Endothelial cell of umbilical vein (primary cell): Measurements from ENCODE around the gene RHBDF1. TPM values are rescaled to one million over a fixed set of nuclear protein-coding genes. Genes with fewer than 3 reads are reported as not detected.

Experiments
- BruUV-seq: library from RNA; stranded (reverse); fragments of 400-500 nt; replicated peaks from 2 replicates; lab custom pipeline; 2021; lab: Mats Ljungman, UMichigan
- CTCF ChIA-PET: fragments of 300-600, 350-600 bp; sonication (Branson Sonifier 250); formaldehyde crosslinking; loops from one replicate; lab custom pipeline; 2021; ENCODE audit warnings: antibody characterized with exemption, inconsistent platforms; lab: Charles Lee
- POLR2A ChIA-PET: fragments of 300-600, 350-600 bp; sonication (Branson Sonifier 250); formaldehyde crosslinking; loops from one replicate; lab custom pipeline; 2021; ENCODE audit warnings: antibody characterized with exemption, inconsistent platforms; lab: Charles Lee
- DNase-seq: peaks from one replicate; pipeline ENCODE4 v3.0.0-alpha.2; 2011; ENCODE audit warnings: low read depth, low spot score
- FAIRE-seq: peaks from 2 replicates; lab custom pipeline; 2011; peaks lifted over from hg19 to GRCh38; lab: Jason Lieb, UNC
- H2AFZ ChIP-seq: 2 replicates; pipeline ENCODE4 v1.6.0; 2012; ENCODE audit warnings: low read depth, low read length, control low read depth, inconsistent platforms
- H3K27ac ChIP-seq: 2 replicates; pipeline ENCODE4 v1.5.1; 2011; ENCODE audit warnings: low read depth, mild to moderate bottlenecking, control low read depth, low read length, moderate library complexity; ENCODE audit not compliant: insufficient read depth
- H3K27me3 ChIP-seq, 2 experiments: 2 replicates each; pipeline versions ENCODE4 v1.6.0 to v1.6.1; 2011; ENCODE audit warnings: low read length in 2 of 2, mixed read lengths in 1 of 2; ENCODE audit not compliant: control insufficient read depth in 2 of 2, insufficient read depth in 2 of 2
- H3K36me3 ChIP-seq, 2 experiments: 2 replicates in 1 of 2; 3 replicates in 1 of 2; pipeline ENCODE4 v1.5.1; 2011; ENCODE audit warnings: low read length in 2 of 2, mild to moderate bottlenecking in 1 of 2, moderate library complexity in 1 of 2; ENCODE audit not compliant: control insufficient read depth in 2 of 2, insufficient read depth in 2 of 2; ENCODE audit errors: extremely low read depth in 1 of 2
- H3K4me1 ChIP-seq: 3 replicates; pipeline ENCODE4 v1.5.1; 2011; ENCODE audit warnings: mild to moderate bottlenecking, low read length; ENCODE audit not compliant: control insufficient read depth, insufficient read depth; ENCODE audit errors: extremely low read depth
- H3K4me2 ChIP-seq: 2 replicates; pipeline ENCODE4 v1.6.1; 2011; ENCODE audit warnings: low read length, control low read depth, mixed read lengths; ENCODE audit not compliant: insufficient read depth
- H3K4me3 ChIP-seq, 3 experiments: fragments of 200-600 bp in 1 of 3; sonication (generic), shearing (Covaris generic) in 1 of 3; replicated peaks in 1 of 3; 2 replicates each; pipeline ENCODE4 v1.5.1; 2011 to 2016; ENCODE audit warnings: control low read depth in 3 of 3, low read length in 3 of 3, mild to moderate bottlenecking in 2 of 3, inconsistent platforms in 1 of 3, low read depth in 1 of 3, moderate library complexity in 1 of 3; ENCODE audit not compliant: insufficient read depth in 1 of 3
- H3K79me2 ChIP-seq: 2 replicates; pipeline ENCODE4 v1.6.0; 2012; ENCODE audit warnings: low read length, inconsistent platforms; ENCODE audit not compliant: control insufficient read depth, insufficient read depth
- H3K9ac ChIP-seq: replicated peaks from 2 replicates; pipeline ENCODE3; 2011; ENCODE audit warnings: low read length, control low read depth; ENCODE audit not compliant: insufficient read depth; ENCODE audit errors: extremely low read depth
- H3K9me1 ChIP-seq: replicated peaks from 3 replicates; pipeline ENCODE4 v1.6.0; 2011; ENCODE audit warnings: mild to moderate bottlenecking, low read length; ENCODE audit not compliant: control insufficient read depth, insufficient read depth; ENCODE audit errors: extremely low read depth
- H3K9me3 ChIP-seq: replicated peaks from 2 replicates; pipeline ENCODE4 v1.5.1; 2012; ENCODE audit warnings: low read length, inconsistent platforms; ENCODE audit not compliant: control insufficient read depth, insufficient read depth
- H4K20me1 ChIP-seq: replicated peaks from 2 replicates; pipeline ENCODE3; 2011; ENCODE audit warnings: mild to moderate bottlenecking, low read length; ENCODE audit not compliant: control insufficient read depth, insufficient read depth; ENCODE audit errors: extremely low read depth
- EZH2 ChIP-seq: IDR thresholded peaks from 2 replicates; pipeline ENCODE4 v1.6.1; 2012; ENCODE audit warnings: borderline replicate concordance, low read depth, mild to moderate bottlenecking, moderate library complexity, low read length, inconsistent platforms; ENCODE audit not compliant: severe bottlenecking
- FOS ChIP-seq: IDR thresholded peaks from 2 replicates; pipeline ENCODE4 v1.6.1; 2011; ENCODE audit warnings: mild to moderate bottlenecking, low read length, moderate library complexity, borderline replicate concordance; ENCODE audit not compliant: insufficient read depth
- GATA2 ChIP-seq: IDR thresholded peaks from 2 replicates; pipeline ENCODE4 v1.7.0; 2011; ENCODE audit warnings: low read depth, mild to moderate bottlenecking, moderate library complexity, mixed read lengths, low read length; ENCODE audit not compliant: insufficient read length, insufficient read depth
- JUN ChIP-seq: IDR thresholded peaks from 2 replicates; pipeline ENCODE4 v1.6.1; 2011; ENCODE audit warnings: borderline replicate concordance, low read depth; ENCODE audit not compliant: insufficient read length, insufficient read depth
- MYC ChIP-seq: IDR thresholded peaks from one replicate; pipeline ENCODE4 v1.6.1; 2011; ENCODE audit warnings: mild to moderate bottlenecking, low read depth, low read length
- POLR2A ChIP-seq: IDR thresholded peaks from 2 replicates; pipeline ENCODE4 v1.6.1; 2012; ENCODE audit warnings: low read depth, mild to moderate bottlenecking, control low read depth, low read length
- POLR2AphosphoS5 ChIP-seq: IDR thresholded peaks from 2 replicates; pipeline ENCODE4 v1.6.1; 2012; ENCODE audit warnings: low read depth, mild to moderate bottlenecking, control low read depth, low read length, moderate library complexity; ENCODE audit not compliant: insufficient read depth
- dilution Hi-C: fragments of 300-500 bp; cut with MboI; formaldehyde crosslinking; loops from one replicate; pipeline ENCODE4 v1.15.0; 2019; ENCODE audit warnings: low sequenced_read_pairs; ENCODE audit not compliant: extremely low pct_ligation_motif_present
- intact Hi-C: fragments of 100-400 bp; cut with micrococcal nuclease; formaldehyde crosslinking; loops from one replicate; pipeline ENCODE4 v1.10.0; 2022
- polyA plus RNA-seq, 4 experiments: library from polyadenylated mRNA; depleted of rRNA in 3 of 4; stranded (reverse) in 3 of 4; unstranded in 1 of 4; fragments of >200 nt; gene quantifications; 2 replicates each; pipeline versions ENCODE4 v1.2.1 to v1.2.3, GENCODE V29; 2011 to 2012; ENCODE audit warnings: missing spikeins in 1 of 4
- total RNA-seq: library from RNA; stranded (reverse); gene quantifications from 2 replicates; pipeline ENCODE4 v1.2.3, GENCODE V29; 2021
- TF ChIP-seq, protein P1 (sequence below): IDR thresholded peaks from 2 replicates; pipeline ENCODE4 v1.6.1; 2011; ENCODE audit not compliant: insufficient read depth, insufficient read length
- TF ChIP-seq, protein P2 (sequence below), 2 donors: IDR thresholded peaks; 1 replicate in 1 of 2; 2 replicates in 1 of 2; pipeline ENCODE4 v1.5.1; 2011; ENCODE audit warnings: low read length in 2 of 2, mild to moderate bottlenecking in 2 of 2, moderate library complexity in 2 of 2, control low read depth in 1 of 2, inconsistent platforms in 1 of 2, low read depth in 1 of 2; ENCODE audit not compliant: insufficient read depth in 1 of 2; ENCODE audit errors: extremely low read depth in 1 of 2

The RHBDF1 gene
- total and polyA plus RNA-seq, 2 donors (not counting 3 experiments of a cell fraction or from before 2014, with no cell fraction given), result 57.0 to 113 TPM

DNA sequence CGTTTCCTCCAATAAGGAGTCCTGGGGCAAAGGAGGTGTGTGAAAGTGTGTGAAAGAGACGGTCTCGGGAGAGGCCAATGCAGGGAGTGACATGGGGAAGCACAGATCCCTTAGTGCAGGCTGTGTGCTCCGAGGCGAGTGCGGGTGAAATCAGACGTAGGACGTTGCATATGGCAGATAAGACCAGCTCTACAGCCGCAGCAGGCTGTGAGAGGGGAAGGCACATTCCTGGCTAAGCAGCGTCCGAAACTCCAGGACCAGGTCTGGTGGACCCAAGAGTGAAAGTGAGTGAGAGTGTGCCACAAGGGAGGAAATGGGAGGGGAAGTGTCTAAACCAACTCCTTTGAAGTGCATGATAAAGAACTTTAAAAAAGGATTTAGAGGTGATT is 30.4 kb downstream of the RHBDF1 start:
- Histone ChIP-seq H3K9me3 (no peaks in the 10 kb centered on the region), H3K4me1 (no peaks in the 10 kb centered on the region), H3K79me2 (no peaks in the 10 kb centered on the region), H3K27ac (no peak overlapping the region), H3K27me3 (no peaks in the 10 kb centered on the region), H3K4me3 (no peak overlapping the region), H3K36me3 (peaks cover 3 to 4% of the 10 kb centered on the region in 2 experiments), H3K4me2 (no peak overlapping the region), H3K9ac (no peak overlapping the region), H3K9me1 (no peaks in the 10 kb centered on the region), H2AFZ (no peak overlapping the region), H4K20me1 (no peaks in the 10 kb centered on the region)
- ChIA-PET CTCF (interaction anchor here (1.3 kb wide), 1 partner anchor 11 kb away, joined by 3 read pairs; the partner anchor contains the start of gene POLR3K), POLR2A (no interaction called here)
- dilution Hi-C loops, result no loop called here
- no peak for FAIRE-seq
- DNase-seq, result no peak
- BruUV-seq, result no TSS peak
- no peak for TF ChIP-seq MYC
- no peak for TF ChIP-seq POLR2A
- no peak for TF ChIP-seq GATA2
- no peak for TF ChIP-seq JUN
- TF ChIP-seq, protein P1, sequence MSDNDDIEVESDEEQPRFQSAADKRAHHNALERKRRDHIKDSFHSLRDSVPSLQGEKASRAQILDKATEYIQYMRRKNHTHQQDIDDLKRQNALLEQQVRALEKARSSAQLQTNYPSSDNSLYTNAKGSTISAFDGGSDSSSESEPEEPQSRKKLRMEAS, result no peak
- TF ChIP-seq, protein P2, sequence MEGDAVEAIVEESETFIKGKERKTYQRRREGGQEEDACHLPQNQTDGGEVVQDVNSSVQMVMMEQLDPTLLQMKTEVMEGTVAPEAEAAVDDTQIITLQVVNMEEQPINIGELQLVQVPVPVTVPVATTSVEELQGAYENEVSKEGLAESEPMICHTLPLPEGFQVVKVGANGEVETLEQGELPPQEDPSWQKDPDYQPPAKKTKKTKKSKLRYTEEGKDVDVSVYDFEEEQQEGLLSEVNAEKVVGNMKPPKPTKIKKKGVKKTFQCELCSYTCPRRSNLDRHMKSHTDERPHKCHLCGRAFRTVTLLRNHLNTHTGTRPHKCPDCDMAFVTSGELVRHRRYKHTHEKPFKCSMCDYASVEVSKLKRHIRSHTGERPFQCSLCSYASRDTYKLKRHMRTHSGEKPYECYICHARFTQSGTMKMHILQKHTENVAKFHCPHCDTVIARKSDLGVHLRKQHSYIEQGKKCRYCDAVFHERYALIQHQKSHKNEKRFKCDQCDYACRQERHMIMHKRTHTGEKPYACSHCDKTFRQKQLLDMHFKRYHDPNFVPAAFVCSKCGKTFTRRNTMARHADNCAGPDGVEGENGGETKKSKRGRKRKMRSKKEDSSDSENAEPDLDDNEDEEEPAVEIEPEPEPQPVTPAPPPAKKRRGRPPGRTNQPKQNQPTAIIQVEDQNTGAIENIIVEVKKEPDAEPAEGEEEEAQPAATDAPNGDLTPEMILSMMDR (IDR thresholded peaks at IDR 0.05; ENCODE audit: extremely low read depth in 1 of 2, insufficient read depth in 1 of 2, low read depth in 1 of 2, low read length in 2 of 2), result no peak
- no peak for TF ChIP-seq FOS
- no peak for TF ChIP-seq EZH2
- TF ChIP-seq POLR2AphosphoS5, result no peak
- intact Hi-C loops, result no loop called here
